K562 (cell line): Measurements from ENCODE around the gene SHOX.

Experiments
- CHD2 ChIP-seq: IDR thresholded peaks from 2 replicates; pipeline ENCODE4 v1.6.1; 2011; ENCODE audit warnings: low read depth, low read length
- CTCF ChIP-seq, 3 experiments: IDR thresholded peaks in 2 of 3; conservative IDR thresholded peaks in 1 of 3; 2 replicates each; pipeline ENCODE4 v1.5.1; 2011 to 2012; ENCODE audit warnings: low read length in 3 of 3, mild to moderate bottlenecking in 3 of 3, control low read depth in 2 of 3, improper control_type of control experiment in 1 of 3, inconsistent platforms in 1 of 3, low read depth in 1 of 3, mixed read lengths in 1 of 3, moderate library complexity in 1 of 3; ENCODE audit not compliant: insufficient read depth in 2 of 3
- CXXC5 ChIP-seq: fragments of 250-450 bp; sonication (Bioruptor Pico); IDR thresholded peaks from 2 replicates; pipeline ENCODE4 v1.8.0; 2022; ENCODE audit warnings: inconsistent platforms, mild to moderate bottlenecking, moderate library complexity
- KAT8 ChIP-seq: fragments of 450-650 bp; IDR thresholded peaks from 2 replicates; pipeline ENCODE4 v1.6.1; 2016; ENCODE audit warnings: low read depth, mild to moderate bottlenecking
- MECOM ChIP-seq: fragments of 250-450 bp; sonication (Bioruptor Pico); IDR thresholded peaks from 2 replicates; pipeline ENCODE4 v1.8.0; 2022; ENCODE audit warnings: inconsistent platforms
- POLR2B ChIP-seq: fragments of 450-650 bp; IDR thresholded peaks from 2 replicates; pipeline ENCODE4 v1.6.1; 2018; ENCODE audit warnings: low read depth; ENCODE audit not compliant: partially characterized antibody
- RBM34 ChIP-seq: fragments of 200-400 bp; formaldehyde crosslinking; IDR thresholded peaks from 2 replicates; pipeline ENCODE4 v1.6.1; 2018; ENCODE audit warnings: low read length, borderline replicate concordance; ENCODE audit not compliant: insufficient read depth
- SIN3A ChIP-seq, 2 experiments: fragments of 150-350 bp in 1 of 2; IDR thresholded peaks; 2 replicates each; pipeline ENCODE4 v1.6.1; 2011 to 2016; ENCODE audit warnings: borderline replicate concordance in 2 of 2, low read depth in 2 of 2, low read length in 2 of 2, mild to moderate bottlenecking in 2 of 2, moderate library complexity in 2 of 2; ENCODE audit not compliant: control insufficient read depth in 1 of 2

GRCh38 chrX:675955-676295 is 45.3 kb downstream of the SHOX start:
- no peak for TF ChIP-seq RBM34
- TF ChIP-seq CTCF (IDR thresholded peaks at IDR 0.05 in 2 of 3, conservative IDR thresholded peaks at IDR 0.05 in 1 of 3; ENCODE audit: insufficient read depth in 2 of 3, low read depth in 1 of 3, low read length in 3 of 3) = no peak
- TF ChIP-seq SIN3A (IDR thresholded peaks at IDR 0.05; ENCODE audit: borderline replicate concordance in 2 of 2, control insufficient read depth in 1 of 2, low read depth in 2 of 2, low read length in 2 of 2) = no peak
- no peak for TF ChIP-seq KAT8
- no peak for TF ChIP-seq CHD2
- TF ChIP-seq CXXC5 = no peak
- no peak for TF ChIP-seq MECOM (CRISPR knock-in tag)
- TF ChIP-seq POLR2B = no peak
